ENCODE results near the gene FOXC2.
A peak's percentile ranks its signal among the peaks of the same experiment; 100 is the strongest.
"Not testable (repeated sequence)": the region's sequence is repeated elsewhere in the genome, so short reads cannot be mapped to it uniquely, and the experiment has no call there.

Gene FOXC2

DNA sequence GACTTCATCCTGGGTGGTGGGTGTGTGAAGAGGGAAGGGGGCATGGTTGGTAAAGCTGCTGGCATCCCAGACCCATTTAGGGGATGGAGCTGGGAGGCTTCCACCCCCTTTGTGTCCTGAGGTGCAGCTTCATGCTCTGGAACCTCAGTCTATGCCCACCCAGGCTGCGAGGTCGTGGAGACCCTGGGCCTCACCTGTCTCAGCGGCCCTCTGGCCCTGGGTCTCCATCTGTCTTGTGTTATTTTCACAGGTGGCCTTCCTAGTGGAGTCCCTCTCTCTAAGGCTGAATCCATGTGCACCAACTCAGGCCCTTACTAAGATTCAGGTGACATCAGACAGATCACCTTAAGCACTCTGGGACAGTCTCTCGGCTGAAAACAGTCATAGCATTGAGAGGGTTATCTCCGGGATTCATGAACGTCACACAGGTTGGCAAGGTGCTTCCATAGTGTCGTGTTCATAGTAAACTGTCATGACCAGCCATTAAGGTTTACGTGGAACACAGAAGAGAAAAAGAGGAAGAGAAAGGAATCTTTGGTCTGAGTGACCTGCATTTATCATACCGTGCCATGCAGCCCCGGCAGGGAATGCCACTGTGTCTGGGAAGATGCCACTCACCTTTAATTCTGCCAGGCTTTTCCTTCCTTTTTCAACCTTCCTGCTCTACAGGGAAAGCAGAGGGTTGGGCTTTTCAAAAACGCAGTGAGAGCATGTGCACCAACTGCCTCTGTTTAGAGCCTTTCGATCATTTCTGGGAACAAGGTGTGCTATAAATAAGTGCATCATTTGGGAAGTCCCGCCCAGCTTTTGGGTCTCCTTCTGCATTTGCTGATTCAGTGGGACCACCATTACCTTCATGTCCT, 7.2 kb downstream of the FOXC2 start:
- no peak for DNase-seq (ENCODE audit: low spot score)

DNA sequence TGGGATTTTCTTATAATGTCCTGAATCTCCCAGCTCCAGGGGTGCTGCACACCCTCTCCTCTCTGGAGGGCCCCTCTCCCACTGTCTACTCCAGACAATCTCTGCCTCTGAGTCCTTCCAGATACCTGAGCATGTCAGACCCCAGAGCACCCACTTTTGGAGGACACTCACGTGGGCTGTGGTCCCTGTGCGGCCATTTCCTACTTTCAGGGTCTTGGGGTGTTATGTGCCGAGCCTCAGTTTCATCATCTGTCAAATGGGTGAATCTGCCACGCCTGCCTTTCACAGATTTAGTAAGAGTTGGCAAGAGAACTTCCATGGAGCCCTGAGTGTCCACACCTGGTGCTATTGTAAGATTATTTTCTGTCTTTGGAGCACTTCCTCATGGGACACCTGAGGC, 8.0 kb downstream of the FOXC2 start:
- no peak for DNase-seq (ENCODE audit: low spot score)

DNA sequence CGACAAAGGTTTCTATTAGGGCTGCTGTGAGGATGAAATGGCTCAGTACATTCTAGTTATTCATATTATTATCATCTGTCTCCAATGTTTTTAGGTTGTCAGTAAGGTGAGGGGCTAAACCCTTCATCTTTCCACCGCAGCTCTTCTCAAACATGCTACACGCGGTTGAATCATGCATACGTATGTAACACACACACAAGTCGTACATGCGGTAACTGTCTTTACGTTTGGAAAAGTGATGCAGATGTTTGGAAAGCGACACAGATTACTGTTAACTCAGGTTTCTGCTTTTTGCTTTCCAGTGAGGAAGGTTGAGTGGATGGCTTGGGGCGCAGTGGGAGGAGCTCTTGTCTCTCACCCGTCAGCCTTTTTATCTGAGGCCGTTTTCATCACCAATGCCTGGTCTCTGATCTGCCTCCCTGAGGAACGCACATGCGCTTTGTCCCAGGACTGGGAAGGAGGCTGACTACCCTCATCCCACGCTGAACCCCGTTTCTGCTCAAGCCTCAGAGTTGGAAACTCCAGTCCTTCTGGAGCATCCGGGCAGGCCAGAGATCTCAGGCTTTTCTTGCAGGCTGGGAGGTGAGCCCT, 8.6 kb downstream of the FOXC2 start:
- DNase-seq (ENCODE audit: low spot score): no peak

DNA sequence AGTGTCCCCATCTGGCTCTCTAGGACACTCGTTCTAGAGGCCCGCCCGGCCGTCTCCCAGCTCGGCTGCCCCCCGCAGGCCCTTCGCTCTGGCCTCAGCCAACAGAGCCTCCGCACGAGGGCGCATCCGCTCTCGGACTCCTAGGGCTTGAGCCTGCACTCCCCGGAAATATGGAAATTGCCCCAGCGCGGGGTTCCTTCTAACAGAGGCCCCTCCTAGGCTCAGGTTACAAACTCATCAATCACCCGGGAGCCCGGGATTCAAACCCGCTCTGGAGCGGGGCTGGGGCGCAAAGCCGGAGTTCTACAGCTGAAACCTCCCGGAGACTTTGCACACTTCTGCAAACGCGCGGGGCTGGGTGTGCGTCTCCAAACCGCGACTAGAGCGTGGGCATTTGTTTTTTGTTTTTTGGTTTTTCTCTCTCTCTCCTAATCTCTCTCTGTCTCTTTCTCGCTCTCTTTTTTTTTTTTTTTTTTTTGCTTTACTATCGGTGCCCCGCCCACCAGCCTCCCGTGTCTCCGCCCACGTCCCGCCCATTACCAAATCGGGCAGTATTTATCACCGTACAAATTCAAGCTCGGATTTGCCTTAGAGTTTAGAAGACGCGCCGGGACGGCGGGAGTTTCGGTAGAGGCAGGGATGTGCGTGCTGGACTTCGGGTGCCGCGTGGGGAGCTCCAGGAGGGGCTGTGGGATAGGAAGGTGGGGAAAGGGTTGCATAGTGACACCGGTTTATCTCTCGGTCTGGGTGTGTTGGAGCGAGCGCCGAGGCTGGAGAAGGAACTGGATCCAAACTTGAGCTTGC, 9.3 kb downstream of the FOXC2 start:
- DNase-seq (ENCODE audit: low spot score): peak; percentile 86

DNA sequence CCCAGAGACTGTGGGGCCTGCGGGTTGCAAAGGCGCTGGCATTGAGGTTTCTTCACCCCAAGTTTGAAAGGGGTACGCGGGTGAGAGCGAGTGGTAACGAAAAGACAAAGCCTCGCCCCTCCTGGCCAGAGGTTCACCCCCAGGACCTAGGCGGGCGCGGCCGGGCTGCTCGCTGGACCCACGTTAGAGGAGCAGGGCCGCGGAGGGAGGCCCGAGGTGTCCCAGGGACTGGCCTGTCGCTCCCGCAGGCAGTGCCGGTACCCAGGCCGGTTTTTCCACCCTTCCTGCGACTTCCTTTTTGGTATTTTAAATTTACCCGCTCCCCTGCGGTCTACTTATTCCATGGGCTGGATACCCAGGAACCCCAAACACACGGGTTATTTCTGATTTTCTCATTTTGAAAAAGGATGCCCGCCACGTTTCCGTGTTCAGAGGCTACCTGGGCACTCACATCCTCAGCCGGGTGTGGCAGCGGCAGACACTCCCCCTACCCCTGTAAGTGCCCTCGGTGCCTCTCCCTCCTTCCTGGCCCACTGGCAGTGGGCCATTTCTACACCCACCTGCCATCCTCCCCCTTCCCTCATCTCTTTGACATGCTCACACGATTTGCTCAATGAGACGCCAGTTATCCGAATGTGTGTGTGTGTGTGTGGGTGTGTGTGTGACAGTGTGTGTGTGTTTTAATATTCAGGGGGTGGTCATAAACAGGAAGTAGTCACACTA, 10.1 kb downstream of the FOXC2 start:
- no peak for DNase-seq (ENCODE audit: low spot score)

DNA sequence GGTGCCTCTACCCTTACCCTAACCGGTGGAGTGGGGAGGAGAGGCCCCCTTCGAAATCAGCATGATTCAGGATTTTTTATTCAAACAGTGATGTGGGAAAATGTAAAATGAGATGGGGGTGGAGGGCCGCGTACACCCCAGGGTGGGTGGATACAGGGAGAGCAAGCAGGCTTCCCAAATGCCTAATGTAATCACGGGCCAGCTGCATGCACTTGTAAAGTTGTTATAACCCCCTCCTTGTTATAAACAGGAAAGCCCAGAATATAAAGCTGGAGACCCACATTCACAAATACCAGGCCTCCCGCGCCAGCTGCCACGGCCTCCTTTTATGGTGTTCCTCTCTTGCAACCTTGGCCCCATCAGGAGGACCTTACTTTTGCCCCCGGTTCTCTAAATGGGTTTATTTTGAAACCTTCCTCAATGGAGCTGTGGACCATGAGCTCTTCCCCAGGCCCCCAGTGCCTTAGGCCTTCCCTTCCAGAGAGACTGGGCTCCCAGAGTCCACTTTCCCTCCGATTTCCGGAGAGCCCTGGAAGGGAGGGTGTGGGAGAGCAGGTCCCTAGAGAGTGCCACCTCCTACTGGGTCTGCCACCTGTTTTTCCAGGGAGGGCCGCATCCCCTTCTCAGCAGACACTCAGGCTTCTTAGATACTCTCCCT, 10.8 kb downstream of the FOXC2 start:
- DNase-seq (ENCODE audit: low spot score): no peak

DNA sequence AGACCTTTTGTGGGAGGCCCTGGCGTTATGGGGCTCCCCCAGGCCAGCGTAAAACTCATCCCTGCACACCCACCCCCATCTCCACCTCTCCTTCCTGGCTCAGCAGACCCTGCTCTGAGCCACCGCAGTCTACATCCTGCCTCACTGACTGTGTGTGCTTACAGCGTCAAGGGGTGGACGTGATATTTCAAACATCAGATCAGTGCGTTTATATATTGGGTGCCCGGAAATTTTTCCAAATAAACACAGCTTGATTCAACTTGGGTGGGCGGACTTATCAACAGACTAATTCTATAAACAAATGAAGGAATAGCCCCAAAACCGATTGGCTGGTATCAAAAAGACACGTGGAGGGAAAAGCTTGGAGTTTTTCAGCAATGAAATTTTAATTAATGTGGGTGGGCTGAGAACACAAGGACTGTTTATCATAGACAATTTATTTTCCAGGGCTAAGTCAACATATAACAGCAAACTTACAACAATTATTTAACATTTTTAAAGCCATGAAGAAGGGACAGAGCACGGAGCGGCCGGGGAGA, 11.5 kb downstream of the FOXC2 start, which contains the start of gene FOXL1:
Gene FOXL1 (plus strand): TSS at position 489 of the 539 bp plus-strand sequence. CDS start 175 bp downstream, outside the sequence.
- no peak for DNase-seq (ENCODE audit: low spot score)

DNA sequence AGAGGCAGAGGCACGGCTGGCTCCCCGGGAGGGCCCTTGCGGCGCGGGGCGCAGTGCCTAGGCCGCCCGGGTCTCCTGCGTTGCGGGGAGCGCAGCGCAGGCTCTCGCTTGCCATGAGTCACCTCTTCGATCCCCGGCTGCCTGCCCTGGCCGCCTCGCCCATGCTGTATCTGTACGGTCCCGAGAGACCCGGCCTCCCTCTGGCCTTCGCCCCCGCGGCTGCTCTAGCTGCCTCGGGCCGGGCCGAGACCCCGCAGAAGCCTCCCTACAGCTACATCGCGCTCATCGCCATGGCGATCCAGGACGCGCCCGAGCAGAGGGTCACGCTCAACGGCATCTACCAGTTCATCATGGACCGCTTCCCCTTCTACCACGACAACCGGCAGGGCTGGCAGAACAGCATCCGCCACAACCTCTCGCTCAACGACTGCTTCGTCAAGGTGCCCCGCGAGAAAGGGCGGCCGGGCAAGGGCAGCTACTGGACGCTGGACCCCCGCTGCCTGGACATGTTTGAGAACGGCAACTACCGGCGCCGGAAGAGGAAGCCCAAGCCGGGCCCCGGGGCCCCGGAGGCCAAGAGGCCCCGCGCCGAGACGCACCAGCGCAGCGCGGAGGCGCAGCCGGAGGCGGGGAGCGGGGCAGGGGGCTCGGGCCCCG, 12.1 kb downstream of the FOXC2 start:
- DNase-seq (ENCODE audit: low spot score): no peak

DNA sequence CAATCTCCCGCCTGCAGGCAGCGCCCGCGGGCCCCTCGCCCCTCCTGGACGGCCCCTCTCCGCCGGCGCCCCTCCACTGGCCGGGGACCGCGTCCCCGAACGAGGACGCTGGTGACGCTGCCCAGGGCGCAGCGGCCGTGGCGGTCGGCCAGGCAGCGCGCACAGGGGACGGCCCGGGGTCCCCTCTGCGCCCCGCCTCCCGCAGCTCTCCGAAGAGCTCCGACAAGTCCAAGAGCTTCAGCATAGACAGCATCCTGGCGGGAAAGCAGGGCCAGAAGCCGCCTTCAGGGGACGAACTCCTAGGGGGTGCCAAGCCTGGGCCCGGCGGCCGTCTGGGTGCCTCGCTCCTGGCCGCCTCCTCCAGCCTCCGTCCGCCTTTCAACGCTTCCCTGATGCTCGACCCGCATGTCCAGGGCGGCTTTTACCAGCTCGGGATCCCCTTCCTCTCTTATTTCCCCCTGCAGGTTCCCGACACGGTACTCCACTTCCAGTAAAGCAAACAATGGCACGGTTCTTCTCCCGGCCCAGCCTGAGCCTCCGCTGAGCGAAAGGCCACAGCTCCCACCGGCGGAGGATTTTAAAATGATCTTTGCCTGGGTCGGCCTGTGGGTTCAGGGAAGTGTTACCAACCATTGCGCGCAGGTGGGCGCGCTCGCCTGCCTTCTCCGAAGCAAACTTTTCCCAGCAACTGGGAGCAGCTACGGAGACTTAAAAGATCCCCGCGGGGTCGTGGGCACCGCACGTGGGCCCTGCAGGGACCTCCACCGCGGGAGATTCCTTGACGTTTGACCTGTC, 12.8 kb downstream of the FOXC2 start:
- DNase-seq (ENCODE audit: low spot score): no peak

DNA sequence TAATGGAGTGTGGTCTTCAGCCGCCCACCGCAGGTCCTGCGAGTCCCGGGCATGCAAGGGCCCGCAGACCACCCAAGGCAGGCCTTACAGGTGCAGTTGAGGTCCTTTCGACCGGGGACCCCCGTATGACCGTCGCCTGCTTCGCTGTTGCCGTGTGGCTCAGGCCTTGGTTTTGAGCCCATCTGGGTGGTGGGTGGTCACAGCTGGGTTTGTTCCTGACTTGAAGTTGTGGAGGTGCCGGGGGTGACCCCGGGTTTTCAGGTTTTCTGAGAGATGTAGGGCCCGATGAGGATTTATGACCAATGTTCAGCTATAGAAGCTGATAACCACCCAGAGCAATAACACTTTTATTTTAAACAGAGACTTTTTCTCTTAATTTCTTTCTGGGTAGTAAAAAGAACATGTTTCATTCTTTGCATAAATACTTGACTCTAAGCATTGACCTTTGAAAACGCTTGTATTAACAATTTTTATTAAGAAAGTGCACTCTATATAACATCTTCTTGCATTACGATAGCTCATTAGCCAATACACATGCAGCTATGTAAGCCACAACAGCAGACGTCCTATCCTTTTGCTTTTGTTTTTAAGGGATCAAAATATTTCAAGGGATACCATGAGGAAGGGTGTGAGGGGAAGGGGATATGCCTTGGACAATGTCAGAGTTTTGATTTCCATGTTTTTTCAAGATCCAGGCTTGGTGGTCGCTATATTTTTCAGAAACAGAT, 13.6 kb downstream of the FOXC2 start:
- no peak for DNase-seq (ENCODE audit: low spot score)

DNA sequence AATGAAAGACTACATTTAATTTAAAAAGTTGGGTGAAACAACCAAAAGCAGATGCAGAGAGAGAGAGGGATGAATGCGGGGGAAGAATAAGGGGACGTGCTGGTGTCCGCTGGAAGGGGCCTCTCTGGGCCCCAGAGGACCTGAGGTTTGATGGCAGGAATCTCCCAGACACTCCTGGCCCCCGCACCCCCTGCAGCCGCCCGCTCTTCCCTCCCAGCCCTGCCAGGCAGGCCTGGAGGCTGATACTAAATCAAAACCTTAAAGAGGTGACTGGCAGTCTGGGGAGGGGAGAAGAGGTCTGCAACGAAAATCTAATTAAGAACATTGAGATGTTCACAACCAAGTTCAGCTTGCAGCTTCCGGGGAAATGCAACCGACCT, 14.2 kb downstream of the FOXC2 start:
- no peak for DNase-seq (ENCODE audit: low spot score)

DNA sequence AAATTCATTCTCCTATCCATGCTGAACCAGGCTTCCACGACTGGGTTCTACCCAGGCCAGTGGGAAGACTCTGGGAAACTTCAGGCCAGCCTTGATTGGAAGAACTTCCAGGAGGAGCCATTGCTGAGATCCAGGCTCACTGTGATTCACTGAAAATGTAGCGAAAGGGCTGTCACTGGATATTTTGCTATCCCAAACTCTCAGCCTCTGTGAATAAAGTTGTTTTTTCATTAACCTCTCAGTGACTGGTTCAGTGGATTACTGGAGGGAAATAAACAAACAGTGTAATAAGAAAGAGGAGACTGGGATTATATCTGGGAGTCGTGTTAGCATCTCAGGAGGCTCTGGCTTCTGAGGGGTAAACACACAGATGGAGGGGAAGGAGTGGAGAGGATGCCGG, 14.8 kb downstream of the FOXC2 start:
- DNase-seq (ENCODE audit: low spot score): no peak

DNA sequence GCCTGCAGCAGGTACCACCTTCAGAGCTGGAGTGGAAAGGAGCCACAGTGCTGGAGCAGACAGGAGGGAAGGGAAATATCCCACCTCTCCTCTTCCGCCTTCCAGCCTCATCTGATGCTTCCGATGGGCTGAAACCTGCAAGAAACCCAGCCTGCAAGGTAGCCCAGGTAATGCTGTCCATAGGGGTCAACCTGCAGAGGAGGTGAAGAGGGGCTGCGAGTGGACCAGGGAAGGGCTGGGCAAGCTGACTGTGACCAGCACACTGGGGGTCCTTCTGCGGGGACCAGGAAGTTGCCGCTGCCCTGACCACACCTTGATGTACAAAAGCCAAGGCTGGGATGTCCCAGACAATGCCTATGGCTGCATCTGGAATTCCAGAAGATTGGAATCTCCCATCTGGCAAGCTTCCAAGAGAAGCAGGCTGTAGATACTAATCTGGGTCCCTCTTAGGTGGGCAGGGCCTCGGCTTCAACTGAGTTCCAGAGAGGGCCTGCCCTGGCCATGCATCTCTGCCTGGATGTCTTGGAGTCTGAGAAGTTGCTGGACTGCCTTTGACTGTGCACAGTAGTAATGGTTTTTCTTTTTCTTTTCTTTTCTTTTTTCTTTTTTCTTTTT, 17.5 kb downstream of the FOXC2 start:
- no peak for DNase-seq (ENCODE audit: low spot score)

DNA sequence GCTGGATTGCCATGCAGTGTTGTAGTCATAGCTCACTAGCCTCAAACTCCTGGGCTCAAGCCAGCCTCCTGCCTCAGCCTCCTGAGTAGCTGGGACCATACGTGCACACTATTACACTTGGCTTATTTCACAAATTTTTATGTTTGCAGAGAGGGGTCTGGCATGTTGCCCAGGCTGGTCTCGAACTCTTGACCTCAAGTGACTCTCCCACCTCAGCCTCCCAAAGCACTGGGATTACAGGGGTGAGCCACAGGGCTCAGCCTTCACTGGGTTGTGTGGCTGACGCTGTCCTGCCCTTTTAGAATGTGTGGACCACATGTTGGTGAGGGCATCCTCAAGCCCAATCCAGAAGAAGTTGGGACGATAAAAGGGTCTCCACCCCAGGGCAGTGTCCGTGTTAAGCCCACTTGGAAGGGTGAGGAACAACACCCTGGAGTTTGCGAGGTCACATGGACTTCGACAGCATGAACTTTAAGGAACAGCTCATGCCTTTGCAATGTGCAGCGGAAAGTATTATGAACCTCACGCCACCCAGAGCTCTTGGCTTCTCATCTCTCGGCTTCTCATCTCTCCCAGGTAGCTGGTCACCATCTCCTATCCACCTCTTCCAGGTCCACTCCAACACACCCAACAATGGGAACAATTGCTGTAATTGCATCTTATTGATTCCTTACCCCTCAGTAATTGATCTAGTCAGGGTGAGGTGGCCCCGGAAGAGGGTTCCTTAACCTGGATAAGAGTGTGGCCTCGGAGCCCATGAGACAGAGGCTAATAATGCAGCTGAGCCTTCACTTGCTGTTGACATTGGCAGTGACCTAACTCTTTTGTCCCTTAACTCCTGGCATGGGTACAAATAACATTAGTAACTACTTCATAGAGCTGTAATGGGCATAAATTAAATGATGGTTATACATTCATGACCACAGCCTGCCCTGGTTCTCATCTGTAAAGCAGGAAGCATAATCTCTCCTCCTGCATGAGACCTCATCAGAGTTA, 18.4 kb downstream of the FOXC2 start:
- no peak for DNase-seq (ENCODE audit: low spot score)

DNA sequence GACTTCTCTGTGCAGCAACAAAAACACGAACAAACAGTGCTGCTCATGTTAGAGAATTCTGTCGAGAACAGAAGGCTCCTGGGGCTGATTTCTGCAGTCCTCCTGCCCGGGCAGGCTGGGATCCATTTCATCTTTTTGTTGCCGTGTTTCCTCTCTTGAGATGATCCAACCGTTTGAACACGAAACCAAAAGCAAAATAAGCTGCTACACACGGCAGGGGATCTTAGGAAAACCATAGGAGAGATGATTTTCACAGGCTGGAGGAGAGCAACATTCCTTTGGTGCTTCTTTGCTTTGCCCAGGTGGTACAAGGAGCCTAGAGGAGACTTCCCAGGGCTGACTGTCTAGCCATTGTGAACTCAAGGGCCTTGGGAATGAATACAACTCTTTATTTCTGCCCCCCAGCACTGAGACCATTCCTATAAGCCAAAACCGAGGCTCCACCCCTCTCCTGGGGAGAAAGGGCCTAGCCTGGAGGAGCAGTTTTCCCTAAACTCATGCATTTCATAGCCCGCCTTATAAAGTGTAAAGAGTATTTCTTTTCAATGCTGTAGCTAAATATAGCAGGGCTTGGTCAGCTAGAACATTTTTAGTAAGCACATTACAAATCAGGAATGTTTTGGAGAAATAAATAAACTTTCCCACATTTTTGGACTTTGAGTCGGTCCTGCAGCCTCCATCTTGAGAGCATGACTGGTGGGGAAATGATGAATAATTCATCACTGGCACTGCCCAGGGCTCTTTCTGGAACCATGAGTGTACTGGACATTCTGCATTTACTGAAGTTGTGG, 19.4 kb downstream of the FOXC2 start:
- no peak for DNase-seq (ENCODE audit: low spot score)

DNA sequence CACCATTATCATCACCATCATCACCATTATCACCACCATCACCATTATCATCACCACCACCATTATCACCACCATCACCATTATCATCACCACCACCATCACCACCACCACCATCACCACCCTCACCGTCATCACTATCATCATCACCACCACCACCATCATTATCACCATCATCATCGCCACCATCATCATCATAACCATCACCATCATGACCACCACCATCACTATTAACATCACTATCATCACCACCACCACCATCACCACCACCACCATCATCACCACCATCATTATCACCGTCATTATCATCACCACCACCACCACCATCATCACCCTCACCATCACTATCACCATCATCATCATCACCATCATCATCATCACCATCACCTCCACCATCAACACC, 20.9 kb downstream of the FOXC2 start:
- no peak for DNase-seq (ENCODE audit: low spot score)

DNA sequence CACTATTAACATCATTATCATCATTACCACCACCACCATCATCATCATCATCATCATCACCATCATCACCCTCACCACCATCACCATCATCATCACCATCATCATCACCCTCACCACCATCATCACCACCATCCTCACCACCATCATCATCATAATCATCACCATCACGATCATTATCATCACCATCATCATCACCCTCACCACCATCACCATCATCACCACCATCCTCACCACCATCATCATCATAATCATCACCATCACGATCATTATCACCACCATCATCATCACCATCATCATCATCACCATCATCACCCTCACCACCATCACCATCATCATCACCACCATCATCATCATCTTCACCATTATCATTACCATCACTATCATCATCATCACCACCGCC, 21.3 kb downstream of the FOXC2 start:
- not testable (repeated sequence) for DNase-seq (ENCODE audit: low spot score)

Measured in HuH-7.5 (cell line).